Measurements from ENCODE around the gene WFS1. TPM values are rescaled to one million over a fixed set of nuclear protein-coding genes. Genes with fewer than 3 reads are reported as not detected.

WFS1 gene
- total and polyA plus RNA-seq, 9 donors: 33.2 to 174 (median 126) TPM

- Histone ChIP-seq H3K4me1 (ENCODE audit: insufficient read depth) (peaks cover 59% of the 10 kb centered on the region), H3K36me3 (no peaks in the 10 kb centered on the region), H3K9me3 (no peaks in the 10 kb centered on the region), H3K27me3 (no peaks in the 10 kb centered on the region), H3K27ac (peak overlapping the region in 1 of 2 donors; percentile 86), H3K4me3 (no peak overlapping the region)
- WGBS, 3 donors: 81 to 92% (median 85%) methylated on average over 16 of the region's 16 CpGs
- peak in 3 of 5 donors; percentile 39 to 55 (median 49) for DNase-seq
- TF ChIP-seq POLR2A (IDR thresholded peaks at IDR 0.05): no peak
- TF ChIP-seq CTCF (IDR thresholded peaks at IDR 0.05): no peak
- no peak for TF ChIP-seq EP300 (IDR thresholded peaks at IDR 0.05)
- intact Hi-C loops (cut with DNase I): no loop called here
Measured at GRCh38 chr4:6280365-6280996, 10.8 kb downstream of the WFS1 start.

GRCh38 chr4:6281436-6282313, 12.0 kb downstream of the WFS1 start:
- Histone ChIP-seq H3K9me3 (no peaks in the 10 kb centered on the region), H3K27ac (peak overlapping the region in 1 of 2 donors; percentile 86), H3K4me1 (ENCODE audit: insufficient read depth) (peaks cover 50% of the 10 kb centered on the region), H3K36me3 (no peaks in the 10 kb centered on the region), H3K4me3 (no peak overlapping the region), H3K27me3 (no peaks in the 10 kb centered on the region)
- DNase-seq: peak in 4 of 5 donors; percentile 54 to 73 (median 65)
- TF ChIP-seq CTCF (IDR thresholded peaks at IDR 0.05) (no peak), POLR2A (IDR thresholded peaks at IDR 0.05) (no peak)
- 63 to 65% (median 64%) methylated on average over 20 of the region's 20 CpGs for WGBS, 3 donors
- intact Hi-C loops (cut with DNase I): no loop called here

GRCh38 chr4:6282314-6282771, 12.7 kb downstream of the WFS1 start:
- no peak for TF ChIP-seq EP300 (IDR thresholded peaks at IDR 0.05)
- Histone ChIP-seq H3K27me3 (no peaks in the 10 kb centered on the region), H3K36me3 (no peaks in the 10 kb centered on the region), H3K4me3 (no peak overlapping the region), H3K9me3 (no peaks in the 10 kb centered on the region), H3K4me1 (ENCODE audit: insufficient read depth) (peaks cover 43% of the 10 kb centered on the region), H3K27ac (peak overlapping the region in 1 of 2 donors; percentile 86)
- DNase-seq: peak; percentile 50 to 77 (median 58)
- WGBS, 3 donors: 19 to 21% (median 21%) methylated on average over 6 of the region's 6 CpGs
- intact Hi-C loops (cut with DNase I): no loop called here

GRCh38 chr4:6283282-6283681, 13.6 kb downstream of the WFS1 start:
- Histone ChIP-seq H3K27ac (peak overlapping the region in 1 of 2 donors; percentile 57), H3K36me3 (no peaks in the 10 kb centered on the region), H3K9me3 (no peaks in the 10 kb centered on the region), H3K4me1 (ENCODE audit: insufficient read depth) (peaks cover 34% of the 10 kb centered on the region), H3K4me3 (no peak overlapping the region), H3K27me3 (no peaks in the 10 kb centered on the region)
- no peak for DNase-seq
- intact Hi-C loops (cut with DNase I): no loop called here
- TF ChIP-seq EP300 (IDR thresholded peaks at IDR 0.05) (no peak), CTCF (IDR thresholded peaks at IDR 0.05) (no peak), POLR2A (IDR thresholded peaks at IDR 0.05) (no peak)
- WGBS, 3 donors: 80 to 87% (median 86%) methylated on average over 4 of the region's 4 CpGs
